Hepatocyte (in vitro differentiated cells): ENCODE results near the gene CYP8B1. TPM values are rescaled to one million over a fixed set of nuclear protein-coding genes. Genes with fewer than 3 reads are reported as not detected.

Experiments used
- DNase-seq: peaks from one replicate; pipeline ENCODE4 v3.0.0-alpha.2; 2016; ENCODE audit warnings: low spot score
- H2AFZ ChIP-seq: fragments of 200-600 bp; sonication (generic); 2 replicates; pipeline ENCODE4 v1.6.0; 2016; ENCODE audit warnings: antibody characterized with exemption, mild to moderate bottlenecking
- H3K27ac ChIP-seq: fragments of 200-600 bp; sonication (generic); 2 replicates; pipeline ENCODE4 v1.5.1; 2016; ENCODE audit warnings: mild to moderate bottlenecking
- H3K27me3 ChIP-seq: fragments of 200-600 bp; sonication (generic); 2 replicates; pipeline ENCODE4 v1.6.1; 2016
- H3K36me3 ChIP-seq: fragments of 200-600 bp; sonication (generic); replicated peaks from 2 replicates; pipeline ENCODE4 v1.5.1; 2016; ENCODE audit warnings: low read depth; ENCODE audit not compliant: insufficient read depth
- H3K4me1 ChIP-seq: fragments of 200-600 bp; sonication (generic); 2 replicates; pipeline ENCODE4 v1.5.1; 2016; ENCODE audit warnings: mild to moderate bottlenecking, moderate library complexity; ENCODE audit not compliant: insufficient read depth
- H3K4me2 ChIP-seq: fragments of 200-600 bp; sonication (generic); 2 replicates; pipeline ENCODE4 v1.6.0; 2016
- H3K4me3 ChIP-seq: fragments of 200-600 bp; sonication (generic); 2 replicates; pipeline ENCODE4 v1.5.1; 2016; ENCODE audit warnings: mild to moderate bottlenecking
- H3K79me2 ChIP-seq: fragments of 200-600 bp; sonication (generic); 2 replicates; pipeline ENCODE4 v1.6.0; 2017; ENCODE audit warnings: mild to moderate bottlenecking
- H3K9me2 ChIP-seq: fragments of 200-600 bp; sonication (generic); replicated peaks from 2 replicates; pipeline ENCODE4 v1.6.0; 2017; ENCODE audit warnings: mild to moderate bottlenecking; ENCODE audit not compliant: insufficient read depth
- H3K9me3 ChIP-seq: fragments of 200-600 bp; sonication (generic); 2 replicates; pipeline ENCODE4 v1.5.1; 2016; ENCODE audit warnings: low read depth, mild to moderate bottlenecking
- H4K20me1 ChIP-seq: fragments of 200-600 bp; sonication (generic); 2 replicates; pipeline ENCODE4 v1.6.0; 2016; ENCODE audit warnings: mild to moderate bottlenecking; ENCODE audit not compliant: insufficient read depth, poor library complexity, severe bottlenecking
- EZH2 ChIP-seq: fragments of 200-600 bp; sonication (generic); IDR thresholded peaks from 2 replicates; pipeline ENCODE4 v1.6.1; 2016; ENCODE audit warnings: antibody characterized with exemption, mild to moderate bottlenecking, borderline replicate concordance
- EZH2phosphoT487 ChIP-seq: fragments of 200-600 bp; sonication (generic); IDR thresholded peaks from one replicate; pipeline ENCODE4 v1.6.1; 2018; ENCODE audit warnings: antibody characterized with exemption, mild to moderate bottlenecking, low read depth, moderate library complexity; ENCODE audit not compliant: unreplicated experiment, severe bottlenecking
- WGBS: methylation state at CpG from one replicate; pipeline ENCODE4 v1.1.6; 2016; ENCODE audit warnings: low lambda C conversion rate; ENCODE audit errors: missing lambda C conversion rate; 5-methylcytosine and 5-hydroxymethylcytosine counted together
- polyA plus RNA-seq: library from polyadenylated mRNA; unstranded; fragments of >200 nt; fragmentation: Nextera tagmentation; extraction: Ambion mirVana; gene quantifications from 2 replicates; pipeline ENCODE4 v1.2.1, GENCODE V29; 2016
- total RNA-seq: library from RNA; depleted of rRNA; stranded (reverse); fragments of >200 nt; gene quantifications from 2 replicates; pipeline ENCODE4 v1.2.3, GENCODE V29; 2014
- TF ChIP-seq, protein P1 (sequence below): fragments of 200-600 bp; sonication (generic); IDR thresholded peaks from 2 replicates; pipeline ENCODE4 v1.5.1; 2016; ENCODE audit warnings: antibody characterized with exemption, mild to moderate bottlenecking; ENCODE audit not compliant: poor library complexity

The CYP8B1 gene
- total and polyA plus RNA-seq, 2 experiments from 2014 or later, result 4.5 to 5.7 TPM

DNA sequence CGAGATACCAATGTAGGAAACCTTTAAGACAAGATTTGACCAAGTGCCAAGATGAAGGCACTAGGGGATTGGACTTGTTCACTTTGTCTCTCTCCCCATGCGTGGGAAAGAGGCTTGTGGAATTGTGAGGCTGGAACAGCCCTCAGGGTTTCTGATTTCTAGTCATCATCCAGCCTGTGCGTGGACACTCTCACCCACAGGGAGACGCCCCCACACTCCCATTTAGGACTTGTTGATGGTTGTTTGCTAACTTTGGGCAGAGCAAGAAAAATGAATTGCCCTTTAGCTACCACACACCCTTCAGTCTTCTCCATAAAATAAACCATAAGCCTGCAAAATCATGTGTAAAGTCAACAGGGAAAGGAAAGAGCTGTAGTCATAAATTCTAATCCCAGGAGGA, 48.0 kb downstream of the CYP8B1 start:
- Histone ChIP-seq H3K36me3 (no peaks in the 10 kb centered on the region), H3K4me1 (peaks cover 22% of the 10 kb centered on the region), H4K20me1 (no peaks in the 10 kb centered on the region), H3K79me2 (no peaks in the 10 kb centered on the region), H2AFZ (no peak overlapping the region), H3K9me3 (no peaks in the 10 kb centered on the region), H3K27me3 (no peaks in the 10 kb centered on the region), H3K27ac (peak overlapping the region; percentile 90), H3K4me2 (no peak overlapping the region), H3K4me3 (no peak overlapping the region), H3K9me2 (no peaks in the 10 kb centered on the region)
- TF ChIP-seq, protein P1, sequence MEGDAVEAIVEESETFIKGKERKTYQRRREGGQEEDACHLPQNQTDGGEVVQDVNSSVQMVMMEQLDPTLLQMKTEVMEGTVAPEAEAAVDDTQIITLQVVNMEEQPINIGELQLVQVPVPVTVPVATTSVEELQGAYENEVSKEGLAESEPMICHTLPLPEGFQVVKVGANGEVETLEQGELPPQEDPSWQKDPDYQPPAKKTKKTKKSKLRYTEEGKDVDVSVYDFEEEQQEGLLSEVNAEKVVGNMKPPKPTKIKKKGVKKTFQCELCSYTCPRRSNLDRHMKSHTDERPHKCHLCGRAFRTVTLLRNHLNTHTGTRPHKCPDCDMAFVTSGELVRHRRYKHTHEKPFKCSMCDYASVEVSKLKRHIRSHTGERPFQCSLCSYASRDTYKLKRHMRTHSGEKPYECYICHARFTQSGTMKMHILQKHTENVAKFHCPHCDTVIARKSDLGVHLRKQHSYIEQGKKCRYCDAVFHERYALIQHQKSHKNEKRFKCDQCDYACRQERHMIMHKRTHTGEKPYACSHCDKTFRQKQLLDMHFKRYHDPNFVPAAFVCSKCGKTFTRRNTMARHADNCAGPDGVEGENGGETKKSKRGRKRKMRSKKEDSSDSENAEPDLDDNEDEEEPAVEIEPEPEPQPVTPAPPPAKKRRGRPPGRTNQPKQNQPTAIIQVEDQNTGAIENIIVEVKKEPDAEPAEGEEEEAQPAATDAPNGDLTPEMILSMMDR, result no peak
- no peak for TF ChIP-seq EZH2phosphoT487
- no peak for TF ChIP-seq EZH2
- DNase-seq, result no peak
- 51% methylated on average over 4 of the region's 4 CpGs for WGBS

DNA sequence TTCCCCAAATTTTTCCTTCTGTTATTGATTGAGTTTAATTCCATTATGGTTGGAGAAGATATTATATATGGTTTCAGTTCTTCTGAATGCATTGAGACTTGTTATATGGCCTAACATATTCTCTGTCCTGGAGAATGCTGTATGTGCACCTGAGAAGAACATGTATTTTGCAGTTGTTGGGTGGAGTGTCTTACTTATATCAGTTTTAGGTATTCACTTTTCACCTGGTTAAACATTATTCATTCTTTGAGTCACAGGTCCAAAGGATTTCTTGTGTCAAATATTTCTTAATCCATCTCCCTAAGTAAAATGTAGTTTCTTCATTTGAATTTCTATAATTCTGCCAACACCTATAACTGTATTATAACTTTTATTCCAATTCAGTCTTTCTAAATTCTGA, 48.7 kb downstream of the CYP8B1 start:
- Histone ChIP-seq H3K9me3 (no peaks in the 10 kb centered on the region), H2AFZ (no peak overlapping the region), H3K4me2 (no peak overlapping the region), H3K27ac (peak overlapping the region; percentile 90), H4K20me1 (no peaks in the 10 kb centered on the region), H3K79me2 (no peaks in the 10 kb centered on the region), H3K36me3 (no peaks in the 10 kb centered on the region), H3K9me2 (no peaks in the 10 kb centered on the region), H3K4me1 (peaks cover 22% of the 10 kb centered on the region), H3K27me3 (no peaks in the 10 kb centered on the region), H3K4me3 (no peak overlapping the region)
- DNase-seq, result no peak
- TF ChIP-seq, protein P1, result no peak
- TF ChIP-seq EZH2phosphoT487, result no peak
- TF ChIP-seq EZH2, result no peak

DNA sequence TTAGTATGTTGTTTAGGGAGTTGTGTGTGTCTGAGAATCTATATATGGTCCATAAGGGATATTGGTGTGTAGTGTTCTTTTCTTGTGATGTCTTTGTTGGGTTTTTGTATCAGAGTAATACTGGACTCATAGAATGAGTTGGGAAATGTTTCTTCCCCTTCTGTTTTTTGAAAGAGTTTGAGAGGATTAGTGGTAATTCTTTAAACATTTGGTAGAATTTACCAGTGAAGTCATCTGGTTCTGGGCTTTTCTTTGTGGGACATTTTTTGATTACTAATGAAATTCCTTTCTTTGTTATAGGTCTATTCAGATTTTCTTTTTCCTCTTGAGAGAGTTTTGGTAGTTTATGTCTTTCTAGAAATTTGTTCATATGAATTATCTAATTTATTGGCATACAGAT, 49.5 kb downstream of the CYP8B1 start:
- H3K4me2 ChIP-seq, result no peak overlapping the region
- H3K27me3 ChIP-seq, result no peaks in the 10 kb centered on the region
- no peaks in the 10 kb centered on the region for H3K79me2 ChIP-seq
- peaks cover 22% of the 10 kb centered on the region for H3K4me1 ChIP-seq
- TF ChIP-seq, protein P1, result no peak
- H2AFZ ChIP-seq, result no peak overlapping the region
- H3K36me3 ChIP-seq, result no peaks in the 10 kb centered on the region
- no peak overlapping the region for H3K4me3 ChIP-seq
- no peaks in the 10 kb centered on the region for H4K20me1 ChIP-seq
- DNase-seq, result no peak
- H3K9me2 ChIP-seq, result no peaks in the 10 kb centered on the region
- no peaks in the 10 kb centered on the region for H3K9me3 ChIP-seq
- no peak overlapping the region for H3K27ac ChIP-seq

DNA sequence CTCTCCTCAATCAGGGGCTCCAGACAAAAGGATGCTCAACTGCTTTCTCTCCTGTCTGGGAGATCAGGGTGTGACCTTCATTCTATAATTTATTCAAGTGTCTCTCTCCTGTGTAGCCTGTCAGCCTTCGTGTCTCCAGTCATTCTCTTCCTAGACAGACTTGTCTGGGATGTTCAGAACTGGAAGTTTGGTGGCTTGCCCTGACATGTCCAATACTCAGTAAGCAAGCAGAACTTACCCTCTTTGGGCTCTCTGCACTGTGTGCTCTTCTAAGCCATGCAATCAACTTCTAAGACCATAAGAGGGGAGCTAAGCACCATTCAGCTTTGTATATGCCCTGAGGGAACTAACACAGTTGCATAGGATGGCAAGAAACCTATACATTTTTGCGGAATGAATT, 52.3 kb downstream of the CYP8B1 start:
- H3K4me1 ChIP-seq, result peaks cover 12% of the 10 kb centered on the region
- no peaks in the 10 kb centered on the region for H3K27me3 ChIP-seq
- no peaks in the 10 kb centered on the region for H3K36me3 ChIP-seq
- H3K9me2 ChIP-seq, result no peaks in the 10 kb centered on the region
- no peak for TF ChIP-seq EZH2phosphoT487
- TF ChIP-seq, protein P1, result no peak
- TF ChIP-seq EZH2, result no peak
- no peaks in the 10 kb centered on the region for H4K20me1 ChIP-seq
- DNase-seq, result no peak
- 65% methylated on average over 2 of the region's 2 CpGs for WGBS
- peak overlapping the region; percentile 10 for H3K27ac ChIP-seq
- no peaks in the 10 kb centered on the region for H3K9me3 ChIP-seq
- H2AFZ ChIP-seq, result no peak overlapping the region
- no peaks in the 10 kb centered on the region for H3K79me2 ChIP-seq
- no peak overlapping the region for H3K4me3 ChIP-seq
- no peak overlapping the region for H3K4me2 ChIP-seq
